Measurements from ENCODE around the gene DNASE2B.

DNASE2B gene

GRCh38 chr1:84415396-84415795, 17.1 kb downstream of the DNASE2B start:
- H3K36me3 Mint-ChIP-seq (ENCODE audit: low read depth): no peaks in the 10 kb centered on the region
- H3K4me3 Mint-ChIP-seq: no peak overlapping the region
- H3K9me3 Mint-ChIP-seq: no peaks in the 10 kb centered on the region
- no peaks in the 10 kb centered on the region for H3K27me3 Mint-ChIP-seq (ENCODE audit: low read depth)
- H3K4me1 Mint-ChIP-seq (ENCODE audit: low read depth): no peaks in the 10 kb centered on the region
- no peak overlapping the region for H3K27ac Mint-ChIP-seq

- Mint-ChIP-seq H3K36me3 (ENCODE audit: low read depth) (no peaks in the 10 kb centered on the region), H3K4me1 (ENCODE audit: low read depth) (peaks cover 2% of the 10 kb centered on the region), H3K27ac (no peak overlapping the region), H3K4me3 (no peak overlapping the region), H3K9me3 (no peaks in the 10 kb centered on the region), H3K27me3 (ENCODE audit: low read depth) (no peaks in the 10 kb centered on the region)
These were observed 24.6 kb downstream of the DNASE2B start for GRCh38 chr1:84422909-84423308.

GRCh38 chr1:84424513-84425149, 26.3 kb downstream of the DNASE2B start:
- Mint-ChIP-seq H3K27me3 (ENCODE audit: low read depth) (no peaks in the 10 kb centered on the region), H3K4me1 (ENCODE audit: low read depth) (peaks cover 2% of the 10 kb centered on the region), H3K4me3 (no peak overlapping the region), H3K36me3 (ENCODE audit: low read depth) (no peaks in the 10 kb centered on the region), H3K27ac (no peak overlapping the region), H3K9me3 (no peaks in the 10 kb centered on the region)

- H3K4me3 Mint-ChIP-seq: no peak overlapping the region
- no peaks in the 10 kb centered on the region for H3K27me3 Mint-ChIP-seq (ENCODE audit: low read depth)
- no peak overlapping the region for H3K27ac Mint-ChIP-seq
- H3K36me3 Mint-ChIP-seq (ENCODE audit: low read depth): no peaks in the 10 kb centered on the region
- H3K4me1 Mint-ChIP-seq (ENCODE audit: low read depth): peaks cover 2% of the 10 kb centered on the region
- no peaks in the 10 kb centered on the region for H3K9me3 Mint-ChIP-seq
These were observed 27.0 kb downstream of the DNASE2B start for GRCh38 chr1:84425150-84425896.

GRCh38 chr1:84426376-84426775, 28.1 kb downstream of the DNASE2B start:
- no peaks in the 10 kb centered on the region for H3K27me3 Mint-ChIP-seq (ENCODE audit: low read depth)
- no peaks in the 10 kb centered on the region for H3K9me3 Mint-ChIP-seq
- no peaks in the 10 kb centered on the region for H3K36me3 Mint-ChIP-seq (ENCODE audit: low read depth)
- no peak overlapping the region for H3K27ac Mint-ChIP-seq
- H3K4me1 Mint-ChIP-seq (ENCODE audit: low read depth): peaks cover 2% of the 10 kb centered on the region
- H3K4me3 Mint-ChIP-seq: no peak overlapping the region

- Mint-ChIP-seq H3K9me3 (no peaks in the 10 kb centered on the region), H3K27ac (no peak overlapping the region), H3K4me1 (ENCODE audit: low read depth) (peaks cover 2% of the 10 kb centered on the region), H3K4me3 (no peak overlapping the region), H3K36me3 (ENCODE audit: low read depth) (no peaks in the 10 kb centered on the region), H3K27me3 (ENCODE audit: low read depth) (no peaks in the 10 kb centered on the region)
These were observed 29.2 kb downstream of the DNASE2B start for GRCh38 chr1:84427250-84428188.

GRCh38 chr1:84428235-84428634, 30.0 kb downstream of the DNASE2B start:
- H3K36me3 Mint-ChIP-seq (ENCODE audit: low read depth): no peaks in the 10 kb centered on the region
- H3K27ac Mint-ChIP-seq: no peak overlapping the region
- no peak overlapping the region for H3K4me3 Mint-ChIP-seq

GRCh38 chr1:84429231-84429630, 30.9 kb downstream of the DNASE2B start:
- no peak overlapping the region for H3K27ac Mint-ChIP-seq

More at GRCh38 chr1:84428235-84428634, 30.0 kb downstream of the DNASE2B start:
- no peaks in the 10 kb centered on the region for H3K27me3 Mint-ChIP-seq (ENCODE audit: low read depth)
- H3K4me1 Mint-ChIP-seq (ENCODE audit: low read depth): peaks cover 4% of the 10 kb centered on the region
- H3K9me3 Mint-ChIP-seq: no peaks in the 10 kb centered on the region

GRCh38 chr1:84430546-84430945, 32.3 kb downstream of the DNASE2B start:
- Mint-ChIP-seq H3K36me3 (ENCODE audit: low read depth) (no peaks in the 10 kb centered on the region), H3K4me1 (ENCODE audit: low read depth) (peaks cover 10% of the 10 kb centered on the region), H3K9me3 (no peaks in the 10 kb centered on the region), H3K27me3 (ENCODE audit: low read depth) (no peaks in the 10 kb centered on the region), H3K4me3 (no peak overlapping the region), H3K27ac (no peak overlapping the region)

More at GRCh38 chr1:84429231-84429630, 30.9 kb downstream of the DNASE2B start:
- Mint-ChIP-seq H3K4me3 (no peak overlapping the region), H3K36me3 (ENCODE audit: low read depth) (no peaks in the 10 kb centered on the region), H3K9me3 (no peaks in the 10 kb centered on the region), H3K4me1 (ENCODE audit: low read depth) (peaks cover 10% of the 10 kb centered on the region), H3K27me3 (ENCODE audit: low read depth) (no peaks in the 10 kb centered on the region)

- Mint-ChIP-seq H3K9me3 (no peaks in the 10 kb centered on the region), H3K36me3 (ENCODE audit: low read depth) (no peaks in the 10 kb centered on the region), H3K27ac (peak overlapping the region; percentile 5), H3K4me1 (ENCODE audit: low read depth) (peaks cover 15% of the 10 kb centered on the region), H3K27me3 (ENCODE audit: low read depth) (no peaks in the 10 kb centered on the region), H3K4me3 (peak overlapping the region; percentile 25)
These were observed 35.2 kb downstream of the DNASE2B start for GRCh38 chr1:84433258-84434080.

- Mint-ChIP-seq H3K4me3 (no peak overlapping the region), H3K36me3 (ENCODE audit: low read depth) (no peaks in the 10 kb centered on the region), H3K27ac (peak overlapping the region; percentile 5), H3K9me3 (no peaks in the 10 kb centered on the region), H3K4me1 (ENCODE audit: low read depth) (peaks cover 15% of the 10 kb centered on the region), H3K27me3 (ENCODE audit: low read depth) (no peaks in the 10 kb centered on the region)
These were observed 35.9 kb downstream of the DNASE2B start for GRCh38 chr1:84434081-84434769.

GRCh38 chr1:84434801-84435549, 36.7 kb downstream of the DNASE2B start:
- Mint-ChIP-seq H3K4me3 (no peak overlapping the region), H3K27ac (no peak overlapping the region), H3K9me3 (no peaks in the 10 kb centered on the region), H3K27me3 (ENCODE audit: low read depth) (no peaks in the 10 kb centered on the region), H3K36me3 (ENCODE audit: low read depth) (no peaks in the 10 kb centered on the region), H3K4me1 (ENCODE audit: low read depth) (peaks cover 15% of the 10 kb centered on the region)

Data from T-helper 1 cell treated with Interleukin-12 subunit alpha and Interleukin-12 subunit beta and Interleukin-4 antibody, amounts not matched to agents 30 μg/mL and 1 μg/mL, for 36 hours (primary cell).